Measurements from ENCODE around the gene RFPL4AL1.
"Not testable (repeated sequence)": the region's sequence is repeated elsewhere in the genome, so short reads cannot be mapped to it uniquely, and the experiment has no call there.

DNA sequence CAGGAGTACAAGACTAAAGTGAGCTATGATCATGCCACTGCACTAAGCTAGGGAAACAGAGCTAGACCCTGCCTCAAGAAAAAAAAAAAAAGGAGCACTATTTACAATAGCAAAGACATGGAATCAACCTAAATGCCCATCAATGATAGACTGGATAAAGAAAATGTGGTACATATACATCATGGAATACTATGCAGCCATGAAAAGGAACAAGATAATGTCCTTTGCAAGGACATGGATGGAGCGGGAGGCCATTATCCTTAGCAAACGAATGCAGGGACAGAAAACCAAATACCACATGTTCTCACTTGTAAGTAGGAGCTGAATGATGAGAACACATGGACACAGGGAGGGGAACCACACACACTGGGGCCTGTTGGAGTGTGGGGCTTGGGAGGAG lies 38.5 kb upstream of the RFPL4AL1 start:
- TF ChIP-seq, protein P1, sequence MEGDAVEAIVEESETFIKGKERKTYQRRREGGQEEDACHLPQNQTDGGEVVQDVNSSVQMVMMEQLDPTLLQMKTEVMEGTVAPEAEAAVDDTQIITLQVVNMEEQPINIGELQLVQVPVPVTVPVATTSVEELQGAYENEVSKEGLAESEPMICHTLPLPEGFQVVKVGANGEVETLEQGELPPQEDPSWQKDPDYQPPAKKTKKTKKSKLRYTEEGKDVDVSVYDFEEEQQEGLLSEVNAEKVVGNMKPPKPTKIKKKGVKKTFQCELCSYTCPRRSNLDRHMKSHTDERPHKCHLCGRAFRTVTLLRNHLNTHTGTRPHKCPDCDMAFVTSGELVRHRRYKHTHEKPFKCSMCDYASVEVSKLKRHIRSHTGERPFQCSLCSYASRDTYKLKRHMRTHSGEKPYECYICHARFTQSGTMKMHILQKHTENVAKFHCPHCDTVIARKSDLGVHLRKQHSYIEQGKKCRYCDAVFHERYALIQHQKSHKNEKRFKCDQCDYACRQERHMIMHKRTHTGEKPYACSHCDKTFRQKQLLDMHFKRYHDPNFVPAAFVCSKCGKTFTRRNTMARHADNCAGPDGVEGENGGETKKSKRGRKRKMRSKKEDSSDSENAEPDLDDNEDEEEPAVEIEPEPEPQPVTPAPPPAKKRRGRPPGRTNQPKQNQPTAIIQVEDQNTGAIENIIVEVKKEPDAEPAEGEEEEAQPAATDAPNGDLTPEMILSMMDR (IDR thresholded peaks at IDR 0.05), result not testable (repeated sequence)
- not testable (repeated sequence) for TF ChIP-seq POLR2A (IDR thresholded peaks at IDR 0.05)

All from lower leg skin (tissue), 3 donors.